GM12878 (cell line): ENCODE data around the gene ZFP36. TPM values are rescaled to one million over a fixed set of nuclear protein-coding genes. Genes with fewer than 3 reads are reported as not detected.

Experiments
- ATAC-seq: fragments of 200-7000 bp; cut with Tn5 transposase; 3 replicates; pipeline ENCODE4 v1.9.1; 2020; ENCODE audit warnings: mild to moderate bottlenecking, moderate library complexity
- BruUV-seq: library from RNA; stranded (reverse); fragments of 400-500 nt; replicated peaks from 2 replicates; lab custom pipeline; 2021; lab: Mats Ljungman, UMichigan
- CTCF ChIA-PET: fragments of 300-600 bp; sonication (Branson Sonifier 250); formaldehyde crosslinking; extraction: SDS; loops from one replicate; lab custom pipeline; 2021; ENCODE audit warnings: inconsistent platforms; lab: Yijun Ruan, JAX
- POLR2A ChIA-PET: fragments of 350-600 bp; formaldehyde crosslinking; extraction: SDS; loops from one replicate; lab custom pipeline; 2021; ENCODE audit warnings: inconsistent platforms; lab: Charles Lee
- RAD21 ChIA-PET: fragments of 300-600 bp; sonication (Branson Sonifier 250); formaldehyde crosslinking; loops from one replicate; lab custom pipeline; 2023; ENCODE audit warnings: antibody characterized with exemption; ENCODE audit not compliant: unreplicated experiment; lab: Charles Lee
- SMC1A ChIA-PET: fragments of 300-600 bp; sonication (Branson Sonifier 250); formaldehyde crosslinking; loops from one replicate; lab custom pipeline; 2023; ENCODE audit not compliant: unreplicated experiment, uncharacterized antibody; lab: Charles Lee
- DNase-seq: peaks from one replicate; pipeline ENCODE4 v3.0.0-alpha.2; 2011; ENCODE audit warnings: low read depth, low spot score
- FAIRE-seq: peaks from 3 replicates; lab custom pipeline; 2011; peaks lifted over from hg19 to GRCh38; lab: Jason Lieb, UNC
- H2AFZ ChIP-seq: 2 replicates; pipeline ENCODE4 v1.6.0; 2011; ENCODE audit warnings: low read depth, low read length, control low read depth; ENCODE audit not compliant: control insufficient read depth
- H3K27ac ChIP-seq: 2 replicates; pipeline ENCODE4 v1.5.1; 2011; ENCODE audit warnings: control low read depth; ENCODE audit not compliant: control insufficient read depth, insufficient read depth
- H3K27me3 ChIP-seq, 2 experiments: replicated peaks in 1 of 2; 2 replicates each; pipeline versions ENCODE4 v1.6.0 to v1.6.1; 2011; ENCODE audit warnings: low read length in 1 of 2; ENCODE audit not compliant: control insufficient read depth in 2 of 2, insufficient read depth in 2 of 2
- H3K36me3 ChIP-seq, 2 experiments: 2 replicates each; pipeline ENCODE4 v1.5.1; 2011; ENCODE audit warnings: low read length in 1 of 2; ENCODE audit not compliant: control insufficient read depth in 2 of 2, insufficient read depth in 2 of 2
- H3K4me1 ChIP-seq: 2 replicates; pipeline ENCODE4 v1.6.1; 2011; ENCODE audit warnings: mild to moderate bottlenecking, low read length, moderate library complexity, mixed read lengths; ENCODE audit not compliant: control insufficient read depth, insufficient read depth
- H3K4me2 ChIP-seq: 2 replicates; pipeline ENCODE4 v1.6.0; 2011; ENCODE audit warnings: control low read depth; ENCODE audit not compliant: control insufficient read depth, insufficient read depth
- H3K4me3 ChIP-seq: fragments of 200-600 bp; sonication (generic); 2 replicates; pipeline ENCODE4 v1.5.1; 2016
- H3K79me2 ChIP-seq: 2 replicates; pipeline ENCODE4 v1.6.0; 2011; ENCODE audit warnings: low read length; ENCODE audit not compliant: control insufficient read depth, insufficient read depth
- H3K9ac ChIP-seq: 2 replicates; pipeline ENCODE4 v1.8.0; 2011; ENCODE audit warnings: low read length, control low read depth, mixed read lengths; ENCODE audit not compliant: control insufficient read depth, insufficient read depth
- H3K9me3 ChIP-seq: replicated peaks from 3 replicates; pipeline ENCODE4 v1.5.1; 2011; ENCODE audit warnings: mild to moderate bottlenecking, low read length; ENCODE audit not compliant: control insufficient read depth, insufficient read depth
- H4K20me1 ChIP-seq: 2 replicates; pipeline ENCODE4 v1.6.0; 2011; ENCODE audit not compliant: control insufficient read depth, insufficient read depth
- ATF7 ChIP-seq: fragments of 450-650 bp; IDR thresholded peaks from 2 replicates; pipeline ENCODE4 v1.6.1; 2016; ENCODE audit warnings: low read depth, mild to moderate bottlenecking
- BHLHE40 ChIP-seq, 2 experiments: fragments of 450-650 bp in 1 of 2; IDR thresholded peaks; 2 replicates each; pipeline ENCODE4 v1.6.1; 2011 to 2017; ENCODE audit warnings: low read depth in 2 of 2, borderline replicate concordance in 1 of 2, improper control_type of control experiment in 1 of 2, low read length in 1 of 2, mild to moderate bottlenecking in 1 of 2
- CBX5 ChIP-seq: sonication (generic); IDR thresholded peaks from 2 replicates; pipeline ENCODE4 v1.6.1; 2016; ENCODE audit warnings: low read depth, moderate library complexity, mild to moderate bottlenecking, inconsistent platforms
- HDAC6 ChIP-seq: fragments of 200-600 bp; sonication (generic); IDR thresholded peaks from one replicate; pipeline ENCODE4 v1.8.0; 2017; ENCODE audit warnings: antibody characterized with exemption; ENCODE audit not compliant: unreplicated experiment
- HSF1 ChIP-seq: fragments of 150-350 bp; IDR thresholded peaks from 2 replicates; pipeline ENCODE4 v1.6.1; 2014; ENCODE audit warnings: mild to moderate bottlenecking, low read depth, low read length
- MEF2A ChIP-seq: IDR thresholded peaks from 2 replicates; pipeline ENCODE4 v1.6.1; 2011; ENCODE audit warnings: low read depth, mild to moderate bottlenecking, low read length, moderate library complexity; ENCODE audit not compliant: insufficient read depth
- NBN ChIP-seq: fragments of 450-650 bp; IDR thresholded peaks from 2 replicates; pipeline ENCODE4 v1.6.1; 2016
- POLR2AphosphoS5 ChIP-seq: IDR thresholded peaks from 2 replicates; pipeline ENCODE4 v1.6.1; 2011; ENCODE audit warnings: mild to moderate bottlenecking, low read length, inconsistent platforms
- SUPT20H ChIP-seq: IDR thresholded peaks from 2 replicates; pipeline ENCODE4 v1.6.1; 2011; ENCODE audit warnings: low read depth, mild to moderate bottlenecking, low read length, moderate library complexity, borderline replicate concordance; ENCODE audit not compliant: control insufficient read depth
- TAF1 ChIP-seq: IDR thresholded peaks from 2 replicates; pipeline ENCODE4 v1.6.1; 2011; ENCODE audit warnings: mild to moderate bottlenecking, low read depth, low read length, borderline replicate concordance
- TCF3 ChIP-seq: IDR thresholded peaks from 2 replicates; pipeline ENCODE4 v1.6.1; 2012; ENCODE audit warnings: low read depth, mild to moderate bottlenecking, low read length, borderline replicate concordance; ENCODE audit not compliant: insufficient read depth
- ZBTB11 ChIP-seq: fragments of 450-650 bp; formaldehyde crosslinking; IDR thresholded peaks from 2 replicates; pipeline ENCODE4 v1.5.0; 2022; ENCODE audit warnings: mild to moderate bottlenecking, missing genetic modification characterization
- ZBTB4 ChIP-seq: fragments of 450-650 bp; formaldehyde crosslinking; IDR thresholded peaks from 2 replicates; pipeline ENCODE4 v1.4.0; 2022; ENCODE audit warnings: mild to moderate bottlenecking, moderate library complexity
- WGBS: methylation state at CpG from one replicate; pipeline ENCODE4 v1.1.6; 2016; ENCODE audit warnings: low lambda C conversion rate; ENCODE audit not compliant: insufficient replicate concordance, insufficient coverage; ENCODE audit errors: missing lambda C conversion rate; 5-methylcytosine and 5-hydroxymethylcytosine counted together
- in situ Hi-C: fragments of 300-500 bp; cut with MboI; formaldehyde crosslinking; loops from 9 replicates; pipeline ENCODE4 v1.14.3; 2018; ENCODE audit warnings: mixed read lengths
- intact Hi-C: fragments of 100-400 bp; cut with micrococcal nuclease; formaldehyde crosslinking; loops from one replicate; pipeline ENCODE4 v1.14.2; 2022; ENCODE audit not compliant: unreplicated experiment
- polyA plus RNA-seq, 11 experiments: library from polyadenylated mRNA; depleted of rRNA in 4 of 11; unstranded in 6 of 11; stranded (reverse) in 5 of 11; fragments of >200 nt; fragmentation: Nextera tagmentation in 4 of 11; fragmentation: Illumina TruSeq in 1 of 11; extraction: Ambion mirVana in 4 of 11; extraction: Trizol in 1 of 11; gene quantifications; 1 replicate in 1 of 11; 2 replicates in 10 of 11; pipeline versions ENCODE4 v1.2.1 to v1.2.3, GENCODE V29; 2011 to 2016; ENCODE audit warnings: inconsistent platforms in 2 of 11, missing spikeins in 2 of 11, low read depth in 1 of 11
- total RNA-seq, 4 experiments: library from RNA; depleted of rRNA in 3 of 4; stranded (reverse); fragments of >200 nt in 3 of 4; fragmentation: Illumina TruSeq in 1 of 4; extraction: Trizol in 1 of 4; gene quantifications; 2 replicates each; pipeline versions ENCODE4 v1.2.1 to v1.2.3, GENCODE V29; 2013 to 2021

The ZFP36 gene
- total and polyA plus RNA-seq, 10 of the 15 experiments (the other 5 are each of a cell fraction or from before 2014, with no cell fraction given), result 5.3 to 55.0 (median 18.1) TPM

DNA sequence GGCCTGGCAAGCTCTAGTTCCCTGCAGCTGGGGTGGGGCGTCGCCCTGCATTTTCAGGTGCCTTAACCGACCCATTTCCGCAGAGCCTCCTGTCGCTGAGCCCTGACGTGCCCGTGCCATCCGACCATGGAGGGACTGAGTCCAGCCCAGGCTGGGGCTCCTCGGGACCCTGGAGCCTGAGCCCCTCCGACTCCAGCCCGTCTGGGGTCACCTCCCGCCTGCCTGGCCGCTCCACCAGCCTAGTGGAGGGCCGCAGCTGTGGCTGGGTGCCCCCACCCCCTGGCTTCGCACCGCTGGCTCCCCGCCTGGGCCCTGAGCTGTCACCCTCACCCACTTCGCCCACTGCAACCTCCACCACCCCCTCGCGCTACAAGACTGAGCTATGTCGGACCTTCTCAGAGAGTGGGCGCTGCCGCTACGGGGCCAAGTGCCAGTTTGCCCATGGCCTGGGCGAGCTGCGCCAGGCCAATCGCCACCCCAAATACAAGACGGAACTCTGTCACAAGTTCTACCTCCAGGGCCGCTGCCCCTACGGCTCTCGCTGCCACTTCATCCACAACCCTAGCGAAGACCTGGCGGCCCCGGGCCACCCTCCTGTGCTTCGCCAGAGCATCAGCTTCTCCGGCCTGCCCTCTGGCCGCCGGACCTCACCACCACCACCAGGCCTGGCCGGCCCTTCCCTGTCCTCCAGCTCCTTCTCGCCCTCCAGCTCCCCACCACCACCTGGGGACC, 1.2 kb downstream of the ZFP36 start:
- Histone ChIP-seq H3K79me2 (peaks cover 62% of the 10 kb centered on the region), H3K4me1 (peaks cover 38% of the 10 kb centered on the region), H3K4me3 (peak overlapping the region; percentile 98), H4K20me1 (no peaks in the 10 kb centered on the region), H3K9ac (peak overlapping the region; percentile 80), H2AFZ (no peak overlapping the region), H3K9me3 (no peaks in the 10 kb centered on the region), H3K4me2 (peak overlapping the region; percentile 83), H3K27me3 (no peaks in the 10 kb centered on the region), H3K36me3 (peaks cover 2 to 6% of the 10 kb centered on the region in 2 experiments; a peak in 2 of 4 replicates), H3K27ac (peak overlapping the region; percentile 100)
- RAD21 ChIA-PET, result interaction anchor here (1.0 to 4.5 kb wide), 2 partner anchors 10 to 66 kb away, joined by 3 to 37 read pairs; partner anchors contain the start of gene SAMD4B
- SMC1A ChIA-PET, result interaction anchor here (1.4 to 3.0 kb wide), 2 partner anchors 9 to 17 kb away, joined by 4 to 18 read pairs; partner anchors contain the start of genes MED29 and PAF1
- FAIRE-seq (no peak), ATAC-seq (0 out of 3 replicates have a peak, but pooled peaks have one; percentile 0), DNase-seq (no peak)
- CTCF ChIA-PET, result interaction anchor here (1.4 kb wide), 1 partner anchor 10 kb away, joined by 14 read pairs; no protein-coding TSS in a partner anchor
- 2% methylated on average over 35 of the region's 40 CpGs for WGBS
- POLR2A ChIA-PET, result interaction anchor here (1.2 to 3.9 kb wide), 4 partner anchors 10 to 38 kb away, joined by 3 to 39 read pairs (median 6); partner anchors contain the start of genes MED29, PAF1, RPS16 and SUPT5H
- BruUV-seq, result no TSS peak
- in situ Hi-C loops, result no loop called here
- intact Hi-C loops, result loop anchor here (10.0 kb wide), 1 partner anchor 433 kb away; the partner anchor contains the start of gene FBXO17
- no peak for TF ChIP-seq HSF1
- TF ChIP-seq CBX5, result no peak
- no peak for TF ChIP-seq TAF1
- no peak for TF ChIP-seq ZBTB11 (CRISPR knock-in tag)
- TF ChIP-seq NBN, result no peak
- no peak; the same call in 1 of the 2 replicates for TF ChIP-seq POLR2AphosphoS5
- no peak for TF ChIP-seq MEF2A
- no peak for TF ChIP-seq HDAC6
- TF ChIP-seq BHLHE40 (IDR thresholded peaks at IDR 0.05; ENCODE audit: borderline replicate concordance in 1 of 2, low read depth in 2 of 2, low read length in 1 of 2), result peak in 1 of 2 experiments; percentile 24; a peak in 1 of 4 replicates
- no peak for TF ChIP-seq ATF7
- TF ChIP-seq SUPT20H, result no peak
- no peak for TF ChIP-seq ZBTB4 (CRISPR knock-in tag)
- 0 out of 2 replicates have a peak, but pooled peaks have one; percentile 56 for TF ChIP-seq TCF3
